ENCODE data around the gene EZH1.
"Not testable (repeated sequence)": the region's sequence is repeated elsewhere in the genome, so short reads cannot be mapped to it uniquely, and the experiment has no call there.

Gene EZH1

GRCh38 chr17:42772945-42773289 is 28.1 kb upstream of the EZH1 start:
- DNase-seq (ENCODE audit: low read depth, low spot score) = no peak

GRCh38 chr17:42769964-42770363 is 25.1 kb upstream of the EZH1 start:
- DNase-seq (ENCODE audit: low read depth, low spot score) = not testable (repeated sequence)

DNA sequence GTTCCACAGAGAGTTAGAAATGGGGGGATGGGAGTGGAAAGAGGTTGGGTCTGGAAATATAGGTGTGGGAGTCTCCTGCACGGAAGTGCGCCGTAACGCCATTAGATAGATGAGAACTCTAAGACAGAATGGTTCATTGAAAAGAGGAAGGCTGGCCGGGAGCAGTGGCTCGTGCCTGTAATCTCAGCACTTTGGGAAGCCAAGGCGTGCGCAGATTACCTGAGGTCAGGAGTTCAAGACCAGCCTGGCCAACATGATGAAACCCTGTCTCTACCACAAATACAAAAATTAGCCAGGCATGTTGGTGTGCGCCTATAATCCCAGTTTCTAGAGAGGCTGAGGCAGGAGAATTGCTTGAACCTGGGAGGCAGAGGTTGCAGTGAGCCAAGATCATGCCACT is 23.2 kb upstream of the EZH1 start:
- not testable (repeated sequence) for DNase-seq (ENCODE audit: low read depth, low spot score)

GRCh38 chr17:42767512-42767911 is 22.7 kb upstream of the EZH1 start:
- DNase-seq (ENCODE audit: low read depth, low spot score) = no peak

- no peak for DNase-seq (ENCODE audit: low read depth, low spot score)
These were observed 21.3 kb upstream of the EZH1 start for GRCh38 chr17:42766124-42766523.

DNA sequence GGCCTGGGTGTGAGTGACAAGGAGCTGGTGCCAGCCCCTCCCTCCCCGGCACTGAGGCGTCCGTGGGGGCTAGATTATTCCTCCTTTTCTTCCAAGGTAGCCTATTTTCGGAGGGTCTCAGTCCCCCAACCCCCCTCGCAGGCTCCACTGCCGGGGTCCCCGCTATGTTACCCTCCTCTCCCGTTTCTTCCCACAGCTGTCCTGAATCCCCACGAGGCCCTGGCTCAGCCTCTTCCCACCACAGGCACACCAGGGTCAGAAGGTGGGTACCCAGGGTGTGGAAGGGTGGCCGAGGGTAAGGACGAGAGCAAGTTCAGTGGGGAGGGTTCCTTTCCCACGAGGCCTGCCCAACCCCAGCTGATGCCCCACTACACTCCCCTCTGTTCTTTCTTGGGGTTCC is 16.8 kb upstream of the EZH1 start:
- DNase-seq (ENCODE audit: low read depth, low spot score) = no peak

DNA sequence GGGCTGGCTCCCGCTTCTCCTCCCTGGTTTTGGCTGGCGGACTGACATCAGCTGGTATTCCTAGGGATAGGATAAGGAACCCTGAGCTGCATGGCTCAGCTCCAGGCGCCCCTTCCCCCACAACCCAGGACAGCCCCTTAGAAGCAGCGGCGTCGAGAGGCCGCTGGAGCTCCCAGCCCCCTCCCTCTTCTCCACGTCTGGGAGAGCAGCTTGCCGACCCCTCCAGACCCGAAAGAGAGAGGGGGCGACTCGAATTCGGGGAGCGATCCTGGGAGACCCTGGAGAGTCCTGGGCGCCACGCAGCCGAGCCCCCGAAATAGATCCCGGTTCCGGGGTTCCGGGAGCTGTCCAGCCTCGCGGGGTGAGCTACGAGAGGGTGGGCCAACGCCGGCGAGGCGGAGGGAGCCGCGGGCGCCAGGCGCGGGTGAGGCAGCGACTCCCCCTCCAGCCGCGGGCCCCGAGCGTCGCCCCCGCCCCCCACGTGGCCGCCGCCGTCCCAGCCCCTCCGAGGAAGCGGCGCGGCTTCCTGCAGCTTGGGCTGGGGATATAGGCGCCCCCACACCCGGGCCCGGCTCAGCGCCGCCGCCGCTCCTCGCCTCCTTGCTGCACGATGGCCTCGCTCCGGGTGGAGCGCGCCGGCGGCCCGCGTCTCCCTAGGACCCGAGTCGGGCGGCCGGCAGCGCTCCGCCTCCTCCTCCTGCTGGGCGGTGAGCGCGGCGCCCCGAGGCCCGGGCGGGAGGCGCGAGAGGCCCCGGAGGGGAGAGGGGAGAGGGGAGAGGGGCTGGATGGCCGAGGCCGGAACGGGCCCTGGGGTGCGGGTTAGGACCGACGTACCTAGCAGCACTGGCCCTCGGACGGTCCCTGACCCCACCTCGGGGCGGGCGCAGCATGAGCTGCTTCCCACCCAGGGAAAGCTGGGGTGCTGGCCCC is 16.1 kb upstream of the EZH1 start, which contains the start of gene RAMP2:
Gene RAMP2 (plus strand): TSS at position 576 of the 930 bp plus-strand sequence. CDS start 35 bp downstream, at position 611.
- DNase-seq (ENCODE audit: low read depth, low spot score) = no peak

DNA sequence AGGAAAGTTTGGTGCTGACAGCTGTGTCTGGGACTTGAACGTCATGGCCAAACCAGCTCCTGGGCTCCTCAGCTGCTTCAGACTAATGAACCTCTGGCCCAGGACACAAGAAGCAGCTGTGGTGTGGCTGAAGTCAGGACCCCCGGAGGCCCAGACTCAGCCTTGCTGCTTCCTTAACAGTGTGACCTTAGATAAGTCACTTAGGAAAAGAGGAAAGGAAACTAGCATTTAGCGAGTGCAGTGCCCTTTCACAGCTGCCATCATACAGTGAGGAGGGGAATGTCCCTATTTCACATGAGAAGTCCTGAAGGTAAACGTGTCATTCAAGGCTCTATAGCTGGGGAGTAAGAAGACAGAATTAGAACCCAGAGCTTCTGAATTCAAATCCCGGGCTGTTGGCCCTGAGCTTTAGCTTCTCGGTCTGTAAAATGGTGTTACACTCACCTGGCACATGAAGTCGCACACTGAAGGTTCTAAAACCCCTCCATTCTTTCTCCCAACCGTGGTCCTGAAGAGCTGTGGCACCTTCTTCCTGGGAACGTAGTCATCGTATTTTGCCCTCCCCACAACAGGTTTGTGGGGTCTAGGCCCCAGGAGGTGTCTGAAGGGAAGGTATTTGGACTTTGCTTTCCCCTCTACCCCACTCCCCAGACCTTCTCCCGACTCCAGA is 15.3 kb upstream of the EZH1 start:
- DNase-seq (ENCODE audit: low read depth, low spot score) = no peak

- DNase-seq (ENCODE audit: low read depth, low spot score) = no peak
These were observed 9.9 kb upstream of the EZH1 start for GRCh38 chr17:42754782-42755181.

- DNase-seq (ENCODE audit: low read depth, low spot score) = no peak
These were observed 6.8 kb upstream of the EZH1 start for GRCh38 chr17:42751628-42752027.

GRCh38 chr17:42750739-42751344 is 6.0 kb upstream of the EZH1 start:
- DNase-seq (ENCODE audit: low read depth, low spot score) = no peak

DNA sequence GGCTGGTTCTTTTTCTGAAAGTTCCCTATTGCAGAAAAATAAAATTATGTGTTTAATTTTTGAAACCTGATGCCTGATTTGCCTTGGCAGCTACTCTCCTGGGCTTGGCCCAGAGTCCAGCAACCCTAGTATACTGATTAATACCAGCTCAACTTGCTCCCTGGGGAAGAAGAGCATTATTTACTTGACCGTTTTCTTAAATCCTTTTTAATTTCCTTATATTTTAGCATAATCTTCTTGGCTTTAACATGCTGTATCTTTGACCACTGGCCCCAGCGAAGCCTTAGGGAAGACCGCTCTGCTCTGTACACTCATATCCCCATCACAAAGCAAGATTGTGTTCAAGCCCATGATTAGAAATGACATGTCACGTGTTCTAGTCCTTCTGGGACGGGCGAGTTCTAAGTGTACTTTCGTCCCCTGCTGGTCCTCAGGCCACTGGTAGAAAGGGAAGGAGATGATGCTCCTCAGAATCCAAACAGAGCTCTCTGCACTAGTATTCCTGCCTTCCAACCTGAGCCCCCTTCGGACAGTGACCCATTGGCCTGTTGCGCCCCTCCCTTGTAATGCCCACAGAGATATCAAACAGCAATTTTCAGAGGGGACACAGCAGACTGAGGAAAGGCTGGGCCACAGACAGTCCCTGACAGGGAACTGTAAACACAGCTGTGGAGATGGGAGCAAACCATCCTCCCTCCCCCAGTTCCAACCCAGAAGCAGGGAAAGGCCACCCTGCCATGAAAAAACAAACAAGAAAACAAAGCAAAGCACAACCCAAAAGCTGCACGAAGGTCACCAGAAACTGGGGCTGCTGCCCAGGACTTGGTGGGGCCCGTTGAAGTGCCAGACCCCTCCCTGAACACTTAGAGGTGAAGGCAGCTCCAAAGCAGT is 4.3 kb upstream of the EZH1 start:
- DNase-seq (ENCODE audit: low read depth, low spot score) = no peak

GRCh38 chr17:42748202-42748907 is 3.5 kb upstream of the EZH1 start:
- no peak for DNase-seq (ENCODE audit: low read depth, low spot score)

DNA sequence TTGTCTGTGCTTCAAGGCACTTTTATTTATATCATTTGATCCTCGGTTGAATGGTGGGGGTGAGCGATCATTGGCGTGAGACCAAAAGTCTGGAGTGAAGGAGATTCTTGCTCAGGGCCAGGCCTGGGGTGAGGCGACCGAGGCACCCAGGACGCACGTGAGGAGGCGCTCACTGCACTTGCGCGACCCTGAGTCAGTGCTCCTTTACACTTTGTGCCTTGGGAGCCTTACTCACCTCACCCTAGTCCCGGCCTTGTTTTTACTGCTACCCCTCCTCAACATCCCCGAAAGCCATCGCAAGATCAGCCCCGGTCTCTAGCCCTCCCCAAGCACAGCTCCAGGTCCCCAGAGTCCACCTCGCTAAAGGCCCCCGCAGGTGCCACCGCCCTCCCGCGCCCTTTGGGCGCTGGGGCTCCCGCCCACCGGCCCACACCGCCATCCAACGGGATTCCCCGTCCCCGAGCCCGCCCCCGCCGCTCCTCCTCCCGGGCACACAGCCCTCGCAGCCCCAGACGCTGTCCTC is 496 bp downstream of the EZH1 start:
- DNase-seq (ENCODE audit: low read depth, low spot score) = no peak

DNA sequence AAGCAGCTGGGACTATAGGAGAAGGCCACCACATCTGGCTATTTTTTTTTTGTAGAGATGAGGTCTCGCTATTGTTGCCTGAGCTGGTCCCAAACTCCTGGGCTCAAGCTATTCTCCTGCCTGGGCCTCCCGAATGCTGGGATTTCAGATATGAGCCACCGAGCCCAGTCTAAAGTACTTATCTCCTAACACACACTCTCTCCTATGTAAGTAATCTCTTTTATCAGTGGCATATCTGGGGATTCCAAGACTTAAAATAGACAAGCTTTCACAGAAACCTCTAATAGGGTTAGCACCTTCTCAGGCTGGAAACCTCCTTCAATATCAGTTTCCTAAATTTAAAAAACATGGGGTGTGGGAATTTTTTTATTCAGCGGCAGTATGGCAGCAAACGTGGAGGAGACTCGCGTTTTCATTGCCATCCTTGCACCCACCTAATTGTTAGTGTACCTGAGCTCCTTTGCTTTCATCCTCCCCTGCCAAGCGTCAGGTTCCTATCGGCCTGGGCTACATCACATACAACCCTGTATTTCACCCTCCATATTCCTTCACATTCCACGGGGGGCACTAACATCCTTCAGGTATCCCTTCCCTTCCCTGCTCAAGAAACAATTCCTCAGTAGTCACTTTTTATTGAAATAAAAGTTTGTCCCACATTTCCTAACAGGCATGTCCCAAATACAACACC is 1.1 kb downstream of the EZH1 start:
- no peak for DNase-seq (ENCODE audit: low read depth, low spot score)

GRCh38 chr17:42742916-42743315 is 1.9 kb downstream of the EZH1 start:
- not testable (repeated sequence) for DNase-seq (ENCODE audit: low read depth, low spot score)

DNA sequence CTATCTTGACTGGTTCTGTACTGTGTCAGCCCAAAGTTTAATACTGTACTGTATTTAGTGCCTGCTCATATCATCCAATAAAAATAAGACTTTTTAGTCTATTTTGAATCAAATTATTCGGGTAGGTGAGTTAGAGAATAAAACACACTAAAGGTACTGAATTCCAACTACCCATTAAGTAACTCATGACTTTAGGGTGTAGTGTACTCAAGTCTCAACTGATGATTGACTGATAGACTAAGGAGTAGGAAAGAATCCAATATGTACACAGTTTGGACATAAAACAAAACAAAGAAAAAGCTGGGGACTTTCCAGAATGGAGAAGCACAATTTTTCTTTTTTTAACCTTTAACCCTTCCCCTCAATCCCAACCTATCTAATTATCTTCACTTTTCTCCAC is 4.1 kb downstream of the EZH1 start:
- no peak for DNase-seq (ENCODE audit: low read depth, low spot score)

DNA sequence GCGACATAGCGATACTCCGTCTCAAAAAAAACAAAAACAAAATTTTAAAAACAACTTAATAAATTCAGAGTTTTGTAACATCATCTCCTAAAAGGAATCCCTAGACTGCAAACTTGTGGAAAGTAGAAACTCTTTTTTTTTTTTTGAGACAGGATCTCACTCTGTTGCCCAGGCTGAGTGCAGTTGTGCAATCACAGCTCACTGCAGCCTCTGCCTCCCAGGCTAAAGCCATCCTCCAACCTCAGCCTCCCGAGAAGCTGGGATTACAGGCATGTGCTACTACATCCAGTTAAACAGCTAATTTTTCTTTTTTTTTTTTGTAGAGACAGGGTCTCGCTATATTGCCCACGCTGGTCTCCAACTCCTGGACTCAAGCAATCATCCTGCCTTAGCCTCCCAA is 19.7 kb downstream of the EZH1 start:
- no peak for DNase-seq (ENCODE audit: low read depth, low spot score)

DNA sequence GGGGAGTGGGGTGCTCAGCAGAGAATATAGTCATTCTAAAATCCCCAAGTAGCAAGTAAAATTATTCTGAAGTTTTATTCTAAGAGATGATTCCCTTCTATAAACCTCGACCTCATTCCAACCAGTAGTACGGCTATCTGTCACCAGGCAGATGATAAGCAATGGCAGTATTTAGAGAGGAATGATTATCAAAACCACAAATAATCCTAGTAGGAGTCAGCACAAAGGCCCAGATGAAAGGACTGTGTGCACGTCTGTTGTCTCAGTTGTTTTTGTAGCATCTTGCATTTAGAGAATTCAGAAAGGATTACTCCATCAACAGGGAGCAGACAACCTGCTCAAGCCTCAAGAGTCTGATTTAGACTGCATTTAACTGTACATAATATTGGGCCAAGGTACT is 21.2 kb downstream of the EZH1 start:
- DNase-seq (ENCODE audit: low read depth, low spot score) = no peak

- no peak for DNase-seq (ENCODE audit: low read depth, low spot score)
These were observed 23.8 kb downstream of the EZH1 start for GRCh38 chr17:42720996-42721583.
